NB4 (cell line): Measurements from ENCODE around the gene TRPM1.

Experiments
- MYC ChIP-seq: IDR thresholded peaks from 2 replicates; pipeline ENCODE4 v1.6.1; 2011; ENCODE audit warnings: low read depth, low read length
- POLR2A ChIP-seq: IDR thresholded peaks from 2 replicates; pipeline ENCODE4 v1.6.1; 2011; ENCODE audit warnings: mild to moderate bottlenecking; ENCODE audit not compliant: insufficient read length; ENCODE audit errors: extremely low read depth
- TF ChIP-seq, protein P1 (sequence below): IDR thresholded peaks from one replicate; pipeline ENCODE4 v1.5.1; 2012; ENCODE audit warnings: low read depth, low read length
- TF ChIP-seq, protein P2 (sequence below): IDR thresholded peaks from 2 replicates; pipeline ENCODE4 v1.6.1; 2011; ENCODE audit warnings: low read depth, low read length

DNA sequence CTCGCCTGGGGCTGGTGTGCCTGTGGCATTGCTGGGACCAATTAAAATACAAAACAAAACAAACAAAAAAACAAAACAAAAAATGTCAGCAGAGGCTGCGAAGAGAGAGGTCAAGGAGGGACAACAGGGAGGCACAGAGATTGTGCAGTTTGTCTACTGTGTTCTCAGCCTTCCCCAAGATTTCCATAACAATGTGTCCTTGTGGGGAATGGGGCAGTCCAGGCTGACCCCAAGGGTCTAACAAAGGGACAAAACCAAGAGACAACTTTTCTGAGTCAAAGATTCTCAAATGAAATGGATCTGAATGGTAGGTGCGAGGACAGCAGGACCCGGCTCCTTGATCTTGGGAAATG is 46.4 kb upstream of the TRPM1 start:
- TF ChIP-seq, protein P1, sequence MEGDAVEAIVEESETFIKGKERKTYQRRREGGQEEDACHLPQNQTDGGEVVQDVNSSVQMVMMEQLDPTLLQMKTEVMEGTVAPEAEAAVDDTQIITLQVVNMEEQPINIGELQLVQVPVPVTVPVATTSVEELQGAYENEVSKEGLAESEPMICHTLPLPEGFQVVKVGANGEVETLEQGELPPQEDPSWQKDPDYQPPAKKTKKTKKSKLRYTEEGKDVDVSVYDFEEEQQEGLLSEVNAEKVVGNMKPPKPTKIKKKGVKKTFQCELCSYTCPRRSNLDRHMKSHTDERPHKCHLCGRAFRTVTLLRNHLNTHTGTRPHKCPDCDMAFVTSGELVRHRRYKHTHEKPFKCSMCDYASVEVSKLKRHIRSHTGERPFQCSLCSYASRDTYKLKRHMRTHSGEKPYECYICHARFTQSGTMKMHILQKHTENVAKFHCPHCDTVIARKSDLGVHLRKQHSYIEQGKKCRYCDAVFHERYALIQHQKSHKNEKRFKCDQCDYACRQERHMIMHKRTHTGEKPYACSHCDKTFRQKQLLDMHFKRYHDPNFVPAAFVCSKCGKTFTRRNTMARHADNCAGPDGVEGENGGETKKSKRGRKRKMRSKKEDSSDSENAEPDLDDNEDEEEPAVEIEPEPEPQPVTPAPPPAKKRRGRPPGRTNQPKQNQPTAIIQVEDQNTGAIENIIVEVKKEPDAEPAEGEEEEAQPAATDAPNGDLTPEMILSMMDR, result no peak
- TF ChIP-seq POLR2A (no peak), MYC (no peak)
- TF ChIP-seq, protein P2, sequence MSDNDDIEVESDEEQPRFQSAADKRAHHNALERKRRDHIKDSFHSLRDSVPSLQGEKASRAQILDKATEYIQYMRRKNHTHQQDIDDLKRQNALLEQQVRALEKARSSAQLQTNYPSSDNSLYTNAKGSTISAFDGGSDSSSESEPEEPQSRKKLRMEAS, result no peak
